Activated T-cell treated with anti-CD3 and anti-CD28 coated beads, Interleukin-2, amount 50 U/mL, for 24 hours (primary cell): Measurements from ENCODE around the gene OXSM.
A peak's percentile ranks its signal among the peaks of the same experiment; 100 is the strongest.

ENCODE experiments used
- DNase-seq: peaks from one replicate; pipeline ENCODE4 v3.0.0-alpha.2; 2020
- H3K27ac Mint-ChIP-seq: 2 replicates; pipeline ENCODE4 v1.8.0; 2020; ENCODE audit warnings: mild to moderate bottlenecking, mixed read lengths
- H3K27me3 Mint-ChIP-seq: 2 replicates; pipeline ENCODE4 v1.8.0; 2020; ENCODE audit warnings: mixed read lengths
- H3K36me3 Mint-ChIP-seq: 2 replicates; pipeline ENCODE4 v1.8.0; 2020; ENCODE audit warnings: low read depth, mixed read lengths
- H3K4me1 Mint-ChIP-seq: 2 replicates; pipeline ENCODE4 v1.8.0; 2020; ENCODE audit warnings: low read depth, mixed read lengths
- H3K4me3 Mint-ChIP-seq: 2 replicates; pipeline ENCODE4 v1.8.0; 2020; ENCODE audit warnings: mild to moderate bottlenecking, moderate library complexity, mixed read lengths
- H3K9me3 Mint-ChIP-seq: 2 replicates; pipeline ENCODE4 v1.8.0; 2020; ENCODE audit warnings: mixed read lengths

OXSM gene

GRCh38 chr3:25783661-25784512 lies 6.0 kb upstream of the OXSM start:
- Mint-ChIP-seq H3K9me3 (no peaks in the 10 kb centered on the region), H3K4me1 (peaks cover 53% of the 10 kb centered on the region), H3K27ac (peak overlapping the region; percentile 87), H3K4me3 (peak overlapping the region; percentile 80), H3K36me3 (peaks cover 21% of the 10 kb centered on the region), H3K27me3 (no peaks in the 10 kb centered on the region)
- DNase-seq, result no peak

DNA sequence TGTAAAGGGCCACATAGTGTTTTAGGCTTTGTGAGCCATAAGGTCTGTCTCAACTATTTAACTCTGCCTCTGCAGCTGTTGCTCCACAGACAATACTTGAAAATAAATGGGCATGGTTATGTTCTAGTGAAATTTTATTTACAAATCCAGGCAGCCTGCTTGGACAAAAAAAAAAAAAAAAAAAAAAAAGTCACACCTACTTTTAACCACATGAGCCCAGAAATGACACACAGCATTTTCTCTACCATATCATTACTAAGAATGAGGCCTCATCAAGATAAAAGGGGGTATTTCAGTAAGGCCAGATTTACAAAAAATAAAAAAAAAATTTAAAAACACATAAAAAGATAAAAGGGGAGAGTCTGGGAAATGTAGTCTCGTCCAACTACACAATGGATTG lies 4.9 kb upstream of the OXSM start:
- peak overlapping the region; percentile 80 for H3K4me3 Mint-ChIP-seq
- H3K4me1 Mint-ChIP-seq, result peaks cover 54% of the 10 kb centered on the region

DNA sequence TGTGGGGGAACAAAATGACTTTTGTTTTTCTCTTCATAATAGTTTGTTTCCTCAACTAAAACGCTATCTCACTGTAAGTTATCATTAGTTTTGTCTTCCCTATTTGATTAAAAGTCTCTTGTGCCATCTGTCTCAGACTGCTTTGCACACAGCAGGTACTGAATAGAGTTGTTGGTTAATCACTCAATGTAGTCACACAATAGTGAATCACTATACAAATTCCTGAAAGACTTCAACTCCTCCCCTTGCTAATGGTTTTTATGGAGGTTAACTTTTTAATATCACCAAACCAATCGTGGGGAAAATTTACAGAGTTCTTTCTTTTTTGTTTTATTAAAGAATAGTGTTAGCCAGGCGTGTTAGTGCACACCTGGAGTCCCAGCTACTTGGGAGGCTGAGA lies 4.1 kb upstream of the OXSM start:
- Mint-ChIP-seq H3K36me3 (peaks cover 22% of the 10 kb centered on the region), H3K4me1 (peaks cover 52% of the 10 kb centered on the region), H3K4me3 (no peak overlapping the region), H3K9me3 (no peaks in the 10 kb centered on the region), H3K27ac (no peak overlapping the region), H3K27me3 (no peaks in the 10 kb centered on the region)
- DNase-seq, result no peak

More for the DNA sequence above, 4.9 kb upstream of the OXSM start:
- Mint-ChIP-seq H3K9me3 (no peaks in the 10 kb centered on the region), H3K36me3 (peaks cover 19% of the 10 kb centered on the region), H3K27me3 (no peaks in the 10 kb centered on the region), H3K27ac (no peak overlapping the region)
- DNase-seq, result no peak

- Mint-ChIP-seq H3K4me1 (peaks cover 54% of the 10 kb centered on the region), H3K27me3 (no peaks in the 10 kb centered on the region), H3K9me3 (no peaks in the 10 kb centered on the region), H3K4me3 (no peak overlapping the region), H3K27ac (no peak overlapping the region), H3K36me3 (peaks cover 28% of the 10 kb centered on the region)
- DNase-seq, result no peak
Observed at GRCh38 chr3:25787689-25788088, 2.2 kb upstream of the OXSM start.

DNA sequence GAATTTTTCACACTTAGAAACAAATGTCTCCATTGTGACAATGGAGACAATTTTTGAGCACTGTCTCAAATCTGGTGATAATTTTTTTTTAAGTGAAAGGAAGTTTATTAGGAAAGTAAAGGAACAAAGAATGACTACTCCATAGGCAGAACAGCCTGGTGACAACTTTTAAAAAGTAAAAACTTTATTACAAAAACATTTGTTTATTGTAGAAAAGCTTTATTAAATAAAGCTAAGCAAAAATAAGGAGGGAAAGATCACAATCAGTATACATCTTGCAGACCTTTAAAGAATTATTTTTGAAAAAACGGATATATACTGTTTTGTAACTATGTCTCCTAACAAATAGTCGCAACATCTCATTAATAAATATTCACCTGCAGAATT lies 688 bp upstream of the OXSM start:
- no peaks in the 10 kb centered on the region for H3K27me3 Mint-ChIP-seq
- H3K4me1 Mint-ChIP-seq, result peaks cover 61% of the 10 kb centered on the region
- peak overlapping the region; percentile 92 for H3K4me3 Mint-ChIP-seq
- no peak for DNase-seq
- peak overlapping the region; percentile 98 for H3K27ac Mint-ChIP-seq
- H3K9me3 Mint-ChIP-seq, result no peaks in the 10 kb centered on the region
- H3K36me3 Mint-ChIP-seq, result peaks cover 37% of the 10 kb centered on the region

GRCh38 chr3:25801786-25802185 lies 11.9 kb downstream of the OXSM start:
- Mint-ChIP-seq H3K4me1 (no peaks in the 10 kb centered on the region), H3K36me3 (no peaks in the 10 kb centered on the region), H3K27ac (no peak overlapping the region), H3K4me3 (no peak overlapping the region), H3K9me3 (no peaks in the 10 kb centered on the region), H3K27me3 (peaks cover 3% of the 10 kb centered on the region)
- DNase-seq, result no peak

DNA sequence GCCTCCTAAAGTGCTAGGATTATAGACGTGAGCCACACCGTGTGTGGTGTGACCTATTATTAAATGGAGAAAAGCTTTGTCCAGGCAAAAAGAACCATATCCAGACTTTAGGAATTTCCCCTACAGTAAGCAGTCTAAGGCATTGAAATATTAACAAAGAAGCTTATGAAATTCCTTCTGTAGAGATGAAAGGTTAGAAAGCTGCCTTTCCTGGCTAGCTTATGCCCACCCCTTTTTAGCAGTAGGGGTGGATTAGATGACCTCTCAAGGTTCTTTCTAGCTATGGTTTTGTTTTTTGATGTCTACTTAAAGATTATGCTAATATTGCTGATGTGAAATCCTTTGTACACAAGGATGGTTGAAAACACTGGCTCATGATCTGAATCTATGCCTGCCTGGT lies 13.9 kb downstream of the OXSM start:
- Mint-ChIP-seq H3K4me1 (no peaks in the 10 kb centered on the region), H3K9me3 (no peaks in the 10 kb centered on the region), H3K4me3 (no peak overlapping the region), H3K27me3 (peaks cover 7% of the 10 kb centered on the region), H3K27ac (no peak overlapping the region), H3K36me3 (no peaks in the 10 kb centered on the region)
- no peak for DNase-seq

DNA sequence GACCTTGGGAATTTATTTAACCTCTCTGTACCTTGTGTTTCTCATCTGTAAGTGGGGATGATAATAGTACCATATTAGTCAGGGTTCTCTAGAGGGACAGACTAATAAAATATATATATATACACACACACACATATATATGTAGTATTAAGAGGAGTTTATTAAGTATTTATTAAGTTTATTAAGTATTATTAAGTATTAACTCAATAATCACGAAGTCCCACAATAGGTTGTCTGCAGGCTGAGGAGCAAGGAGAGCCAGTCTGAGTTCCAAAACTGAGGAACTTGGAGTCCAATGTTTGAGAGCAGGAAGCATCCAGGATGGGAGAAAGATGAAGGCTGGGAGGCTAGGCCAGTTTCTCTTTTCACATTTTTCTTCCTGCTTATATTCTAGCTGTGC lies 14.8 kb downstream of the OXSM start:
- no peaks in the 10 kb centered on the region for H3K36me3 Mint-ChIP-seq
- no peak overlapping the region for H3K4me3 Mint-ChIP-seq
- peaks cover 7% of the 10 kb centered on the region for H3K27me3 Mint-ChIP-seq
- DNase-seq, result no peak
- H3K9me3 Mint-ChIP-seq, result no peaks in the 10 kb centered on the region
- no peak overlapping the region for H3K27ac Mint-ChIP-seq
- no peaks in the 10 kb centered on the region for H3K4me1 Mint-ChIP-seq

DNA sequence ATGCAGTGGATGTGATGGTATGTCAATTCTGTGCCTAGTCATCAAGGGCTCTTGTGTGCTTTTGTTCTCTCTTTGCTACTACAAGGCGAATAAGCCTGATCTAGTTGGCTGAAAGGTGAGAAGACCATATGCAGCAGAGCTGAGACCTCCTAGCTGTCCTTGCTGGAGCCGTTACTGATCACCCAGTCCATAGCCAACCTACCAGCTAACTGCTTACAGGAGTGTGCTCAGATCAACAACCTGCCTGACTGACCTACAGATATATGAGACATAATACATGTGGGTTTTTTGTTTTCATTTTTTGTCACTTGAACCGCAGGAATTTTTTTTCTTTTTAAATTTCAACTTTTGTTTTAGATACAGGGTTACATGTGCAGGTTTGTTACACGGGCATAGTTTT lies 22.8 kb downstream of the OXSM start:
- peaks cover 9% of the 10 kb centered on the region for H3K4me1 Mint-ChIP-seq
- DNase-seq, result no peak
- H3K27ac Mint-ChIP-seq, result no peak overlapping the region
- H3K9me3 Mint-ChIP-seq, result no peaks in the 10 kb centered on the region
- H3K4me3 Mint-ChIP-seq, result no peak overlapping the region
- H3K27me3 Mint-ChIP-seq, result peaks cover 3% of the 10 kb centered on the region
- H3K36me3 Mint-ChIP-seq, result no peaks in the 10 kb centered on the region

DNA sequence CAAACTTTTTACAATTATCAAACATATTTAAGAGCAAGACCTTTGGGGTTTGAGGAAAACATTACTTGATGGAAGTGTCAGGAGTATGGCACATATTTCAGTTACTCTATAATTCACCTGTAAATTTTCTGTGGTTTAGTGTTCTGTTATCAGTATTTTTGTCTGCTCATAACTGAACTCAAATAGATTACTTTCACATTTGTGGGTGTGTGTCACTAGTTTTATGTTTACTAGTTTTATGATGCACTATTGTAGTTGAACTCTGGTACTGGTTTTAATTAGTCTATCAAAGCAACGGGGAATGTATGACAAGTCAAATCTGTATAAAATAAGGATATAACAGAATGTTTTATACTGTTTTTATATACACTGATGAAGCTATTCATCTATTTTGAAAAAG lies 27.2 kb downstream of the OXSM start:
- Mint-ChIP-seq H3K27ac (peak overlapping the region; percentile 32), H3K4me3 (no peak overlapping the region), H3K9me3 (no peaks in the 10 kb centered on the region), H3K27me3 (peaks cover 3% of the 10 kb centered on the region), H3K36me3 (no peaks in the 10 kb centered on the region), H3K4me1 (peaks cover 9% of the 10 kb centered on the region)
- DNase-seq, result no peak

DNA sequence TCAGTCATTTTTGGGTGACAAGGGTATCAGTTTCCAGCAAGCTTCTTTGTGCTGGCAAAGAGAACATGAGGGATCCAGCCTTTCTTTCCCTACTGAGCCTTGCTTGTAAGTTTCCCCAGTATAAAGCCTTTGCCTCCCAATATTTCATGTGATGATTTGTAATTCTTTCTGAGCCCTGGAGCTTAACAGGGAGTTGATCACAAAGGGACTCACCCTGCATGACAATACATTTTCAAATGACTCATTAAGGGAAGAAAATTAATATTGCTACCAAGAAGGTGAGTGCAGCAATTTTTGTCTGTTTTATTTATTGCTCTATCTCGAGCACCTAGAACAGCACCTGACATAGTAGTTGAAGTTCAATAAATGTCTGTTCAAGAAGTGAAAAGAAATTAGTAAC lies 27.7 kb downstream of the OXSM start:
- Mint-ChIP-seq H3K27me3 (peaks cover 3% of the 10 kb centered on the region), H3K4me3 (no peak overlapping the region)
- no peak for DNase-seq

DNA sequence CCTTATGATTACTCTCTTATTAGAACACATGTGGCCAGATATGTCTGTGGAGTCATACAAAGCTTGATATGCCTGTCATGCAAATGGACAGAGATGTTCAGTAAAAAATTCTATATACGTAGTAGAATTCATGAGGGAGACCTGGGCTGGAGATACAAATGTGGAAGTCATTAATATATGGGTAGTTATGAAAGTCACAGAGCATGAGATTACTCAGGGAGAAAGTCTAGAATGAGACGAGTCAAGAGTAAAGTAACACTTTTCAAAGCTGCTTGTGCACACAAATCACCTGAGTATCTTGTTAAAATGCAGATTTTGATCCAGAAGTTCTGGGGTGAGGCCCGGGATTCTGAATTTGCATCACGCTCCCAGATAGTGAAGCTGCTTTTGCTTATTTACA lies 28.4 kb downstream of the OXSM start:
- Mint-ChIP-seq H3K27ac (no peak overlapping the region), H3K36me3 (no peaks in the 10 kb centered on the region), H3K4me3 (no peak overlapping the region), H3K4me1 (peaks cover 9% of the 10 kb centered on the region), H3K27me3 (peaks cover 3% of the 10 kb centered on the region), H3K9me3 (no peaks in the 10 kb centered on the region)
- no peak for DNase-seq

More for the DNA sequence above, 27.7 kb downstream of the OXSM start:
- Mint-ChIP-seq H3K4me1 (peaks cover 9% of the 10 kb centered on the region), H3K36me3 (no peaks in the 10 kb centered on the region), H3K9me3 (no peaks in the 10 kb centered on the region), H3K27ac (peak overlapping the region; percentile 24)

- Mint-ChIP-seq H3K27me3 (peaks cover 3% of the 10 kb centered on the region), H3K4me1 (peaks cover 9% of the 10 kb centered on the region), H3K36me3 (no peaks in the 10 kb centered on the region), H3K4me3 (no peak overlapping the region), H3K9me3 (no peaks in the 10 kb centered on the region), H3K27ac (no peak overlapping the region)
- DNase-seq, result no peak
Observed at GRCh38 chr3:25820366-25820765, 30.5 kb downstream of the OXSM start.

DNA sequence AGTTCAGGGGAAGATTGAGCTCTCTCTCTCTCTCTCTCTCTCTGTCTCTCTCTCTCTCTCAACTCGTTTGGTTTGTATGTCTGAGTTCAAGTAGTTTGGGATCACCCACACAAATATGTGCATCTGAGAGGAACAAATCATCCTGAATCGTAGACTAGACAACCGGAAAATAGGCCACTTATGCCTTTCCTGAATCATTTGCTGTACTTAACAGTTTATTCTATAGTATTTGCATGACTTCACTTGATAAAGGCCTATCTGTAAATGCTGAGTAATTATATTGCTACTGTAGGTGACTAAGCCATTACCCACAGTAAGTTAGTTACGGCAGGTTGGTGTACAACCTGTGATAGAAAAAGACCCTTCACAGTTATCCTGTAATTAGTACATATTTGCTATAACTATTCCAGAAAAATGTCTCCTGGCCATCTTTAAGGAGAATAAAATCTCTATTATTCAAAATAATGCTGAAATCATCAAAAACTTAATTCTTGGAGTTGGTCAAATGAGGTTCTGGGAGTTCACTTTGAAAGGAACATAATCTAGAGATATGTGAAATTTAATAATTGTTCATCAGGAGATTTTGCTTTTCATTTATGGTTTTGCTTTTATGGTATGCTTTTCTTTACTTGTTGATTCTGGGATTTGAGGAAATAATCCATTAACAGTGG lies 31.1 kb downstream of the OXSM start:
- Mint-ChIP-seq H3K27me3 (peaks cover 3% of the 10 kb centered on the region), H3K27ac (no peak overlapping the region), H3K4me3 (no peak overlapping the region), H3K4me1 (peaks cover 11% of the 10 kb centered on the region), H3K9me3 (no peaks in the 10 kb centered on the region), H3K36me3 (no peaks in the 10 kb centered on the region)
- no peak for DNase-seq
